WTC11 (cell line): ENCODE measurements around the gene SMARCD3. TPM values are rescaled to one million over a fixed set of nuclear protein-coding genes. Genes with fewer than 3 reads are reported as not detected.

ENCODE experiments used
- ATF1 ChIP-seq: sonication (generic); formaldehyde crosslinking; IDR thresholded peaks from 2 replicates; pipeline ENCODE4 v1.8.1; 2023; ENCODE audit warnings: mild to moderate bottlenecking, moderate library complexity, missing genetic modification reagents
- ESRRA ChIP-seq: sonication (generic); formaldehyde crosslinking; IDR thresholded peaks from 2 replicates; pipeline ENCODE4 v1.8.1; 2022; ENCODE audit warnings: mild to moderate bottlenecking, missing genetic modification reagents, borderline replicate concordance
- ETV6 ChIP-seq: sonication (generic); formaldehyde crosslinking; IDR thresholded peaks from 2 replicates; pipeline ENCODE4 v1.8.1; 2022; ENCODE audit warnings: mild to moderate bottlenecking, missing genetic modification reagents
- FOXK1 ChIP-seq: sonication (generic); formaldehyde crosslinking; IDR thresholded peaks from 2 replicates; pipeline ENCODE4 v1.8.0; 2022; ENCODE audit warnings: mild to moderate bottlenecking, moderate library complexity, missing genetic modification reagents
- GABPB1 ChIP-seq: sonication (generic); formaldehyde crosslinking; IDR thresholded peaks from 2 replicates; pipeline ENCODE4 v1.8.1; 2023; ENCODE audit warnings: mild to moderate bottlenecking, missing genetic modification reagents
- GRHL2 ChIP-seq: fragments of 250-450 bp; sonication (Bioruptor Pico); IDR thresholded peaks from 2 replicates; pipeline ENCODE4 v1.8.0; 2022; ENCODE audit warnings: mild to moderate bottlenecking, moderate library complexity; ENCODE audit not compliant: insufficient replicate concordance, severe bottlenecking
- HMGA2 ChIP-seq: fragments of 250-450 bp; sonication (Bioruptor Pico); IDR thresholded peaks from 2 replicates; pipeline ENCODE4 v1.4.0; 2021; ENCODE audit warnings: mild to moderate bottlenecking, moderate library complexity
- IRF2 ChIP-seq: sonication (generic); formaldehyde crosslinking; IDR thresholded peaks from 2 replicates; pipeline ENCODE4 v1.8.0; 2022; ENCODE audit warnings: low read depth, missing genetic modification reagents, borderline replicate concordance
- MXD4 ChIP-seq: fragments of 250-450 bp; sonication (Bioruptor Pico); IDR thresholded peaks from 2 replicates; pipeline ENCODE4 v1.8.0; 2021; ENCODE audit warnings: mild to moderate bottlenecking, moderate library complexity, borderline replicate concordance
- NFATC4 ChIP-seq: fragments of 250-450 bp; sonication (Bioruptor Pico); IDR thresholded peaks from 2 replicates; pipeline ENCODE4 v1.9.0; 2021; ENCODE audit warnings: mild to moderate bottlenecking
- RORB ChIP-seq: fragments of 250-450 bp; sonication (Bioruptor Pico); IDR thresholded peaks from 2 replicates; pipeline ENCODE4 v1.9.0; 2021; ENCODE audit warnings: mild to moderate bottlenecking
- SMAD3 ChIP-seq: sonication (generic); formaldehyde crosslinking; IDR thresholded peaks from 2 replicates; pipeline ENCODE4 v1.8.0; 2022; ENCODE audit warnings: missing genetic modification reagents, mild to moderate bottlenecking, borderline replicate concordance
- SP1 ChIP-seq: sonication (generic); formaldehyde crosslinking; conservative IDR thresholded peaks from 2 replicates; pipeline ENCODE4 v1.8.1; 2022; ENCODE audit warnings: missing genetic modification reagents
- ZNF219 ChIP-seq: sonication (generic); formaldehyde crosslinking; IDR thresholded peaks from 2 replicates; pipeline ENCODE4 v1.8.0; 2023; ENCODE audit warnings: missing genetic modification reagents, mild to moderate bottlenecking, borderline replicate concordance
- ZNF232 ChIP-seq: sonication (generic); formaldehyde crosslinking; IDR thresholded peaks from 2 replicates; pipeline ENCODE4 v1.8.0; 2022; ENCODE audit warnings: mild to moderate bottlenecking, missing genetic modification reagents
- ZNF416 ChIP-seq: fragments of 250-450 bp; sonication (Bioruptor Pico); IDR thresholded peaks from 2 replicates; pipeline ENCODE4 v1.9.0; 2021; ENCODE audit warnings: mild to moderate bottlenecking, inconsistent platforms
- ZNF423 ChIP-seq: fragments of 250-450 bp; sonication (Bioruptor Pico); IDR thresholded peaks from 2 replicates; pipeline ENCODE4 v2.1.2; 2022; ENCODE audit warnings: mild to moderate bottlenecking, moderate library complexity
- ZNF671 ChIP-seq: fragments of 250-450 bp; sonication (Bioruptor Pico); IDR thresholded peaks from 2 replicates; pipeline ENCODE4 v1.8.0; 2021; ENCODE audit warnings: mild to moderate bottlenecking
- total RNA-seq: library from RNA; stranded (reverse); gene quantifications from 3 replicates; pipeline ENCODE4 v1.2.3, GENCODE V29; 2021
- TF ChIP-seq, protein P1 (sequence below): sonication (generic); formaldehyde crosslinking; IDR thresholded peaks from 2 replicates; pipeline ENCODE4 v1.8.0; 2023; ENCODE audit warnings: missing genetic modification reagents, mild to moderate bottlenecking, borderline replicate concordance
- TF ChIP-seq, protein P2 (sequence below): sonication (generic); formaldehyde crosslinking; IDR thresholded peaks from 2 replicates; pipeline ENCODE4 v1.8.0; 2022; ENCODE audit warnings: mild to moderate bottlenecking, missing genetic modification reagents
- TF ChIP-seq, protein P3 (sequence below): fragments of 250-450 bp; sonication (Bioruptor Pico); IDR thresholded peaks from 2 replicates; pipeline ENCODE4 v1.9.0; 2021; ENCODE audit warnings: mild to moderate bottlenecking
- TF ChIP-seq, protein P4 (sequence below): sonication (generic); formaldehyde crosslinking; IDR thresholded peaks from 2 replicates; pipeline ENCODE4 v1.8.1; 2023; ENCODE audit warnings: mild to moderate bottlenecking, missing genetic modification reagents
- TF ChIP-seq, protein P5 (sequence below): sonication (generic); formaldehyde crosslinking; conservative IDR thresholded peaks from 2 replicates; pipeline ENCODE4 v1.8.1; 2022; ENCODE audit warnings: mild to moderate bottlenecking, missing genetic modification reagents
- TF ChIP-seq, protein P6 (sequence below): sonication (generic); formaldehyde crosslinking; IDR thresholded peaks from 2 replicates; pipeline ENCODE4 v1.8.1; 2023; ENCODE audit warnings: mild to moderate bottlenecking, missing genetic modification reagents, moderate library complexity
- TF ChIP-seq, protein P7 (sequence below): sonication (generic); formaldehyde crosslinking; conservative IDR thresholded peaks from 2 replicates; pipeline ENCODE4 v1.8.1; 2023; ENCODE audit warnings: mild to moderate bottlenecking, low read depth, missing genetic modification reagents, moderate library complexity

Gene SMARCD3
- total RNA-seq, 1 experiment from 2014 or later, result 5.9 TPM

DNA sequence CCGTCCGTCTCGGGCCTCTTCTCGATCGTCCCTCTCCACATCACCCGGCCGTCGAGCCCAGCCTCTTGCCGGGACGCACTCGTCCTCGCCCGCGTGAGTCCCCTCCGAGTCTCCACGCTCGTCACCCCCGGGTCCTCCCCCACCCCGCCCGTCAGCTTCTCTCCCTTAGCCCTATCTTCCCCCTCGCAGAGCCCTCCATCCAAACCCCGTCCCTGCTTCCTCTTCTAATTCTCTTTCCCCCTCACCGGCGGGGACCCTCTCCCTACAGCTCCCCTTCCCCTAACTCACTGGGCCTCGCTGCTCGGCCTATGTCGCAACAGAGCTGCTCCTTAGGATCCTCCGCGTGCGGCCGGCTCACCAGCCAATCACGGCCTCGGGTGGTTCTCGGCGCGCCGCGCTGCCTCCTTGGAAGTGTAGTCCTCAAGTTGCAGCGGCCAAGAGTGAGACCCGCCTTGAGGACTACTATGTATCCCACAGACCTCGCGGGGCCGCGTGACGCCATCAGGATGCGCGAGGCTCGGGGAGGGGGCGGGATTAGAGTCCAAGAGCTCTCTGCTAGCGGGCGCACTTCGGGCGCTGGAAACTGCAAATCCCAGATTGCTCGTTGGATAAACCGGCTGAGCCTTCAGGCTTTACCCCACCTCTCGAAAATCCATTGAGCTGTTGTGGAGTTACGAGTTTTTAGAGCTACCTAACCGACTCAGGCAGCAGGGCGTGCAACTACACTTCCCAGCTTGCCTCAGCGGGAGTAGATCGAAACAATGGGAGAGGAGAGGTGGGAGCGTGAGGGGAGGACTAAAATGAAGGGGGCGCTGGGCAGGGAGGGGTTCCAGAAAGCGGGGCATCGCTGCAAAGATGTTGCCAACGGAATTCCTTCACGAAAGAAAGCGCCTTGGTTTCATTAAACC is 21.4 kb downstream of the SMARCD3 start, which contains the start of gene ABCF2 (continued):
- TF ChIP-seq, protein P1, sequence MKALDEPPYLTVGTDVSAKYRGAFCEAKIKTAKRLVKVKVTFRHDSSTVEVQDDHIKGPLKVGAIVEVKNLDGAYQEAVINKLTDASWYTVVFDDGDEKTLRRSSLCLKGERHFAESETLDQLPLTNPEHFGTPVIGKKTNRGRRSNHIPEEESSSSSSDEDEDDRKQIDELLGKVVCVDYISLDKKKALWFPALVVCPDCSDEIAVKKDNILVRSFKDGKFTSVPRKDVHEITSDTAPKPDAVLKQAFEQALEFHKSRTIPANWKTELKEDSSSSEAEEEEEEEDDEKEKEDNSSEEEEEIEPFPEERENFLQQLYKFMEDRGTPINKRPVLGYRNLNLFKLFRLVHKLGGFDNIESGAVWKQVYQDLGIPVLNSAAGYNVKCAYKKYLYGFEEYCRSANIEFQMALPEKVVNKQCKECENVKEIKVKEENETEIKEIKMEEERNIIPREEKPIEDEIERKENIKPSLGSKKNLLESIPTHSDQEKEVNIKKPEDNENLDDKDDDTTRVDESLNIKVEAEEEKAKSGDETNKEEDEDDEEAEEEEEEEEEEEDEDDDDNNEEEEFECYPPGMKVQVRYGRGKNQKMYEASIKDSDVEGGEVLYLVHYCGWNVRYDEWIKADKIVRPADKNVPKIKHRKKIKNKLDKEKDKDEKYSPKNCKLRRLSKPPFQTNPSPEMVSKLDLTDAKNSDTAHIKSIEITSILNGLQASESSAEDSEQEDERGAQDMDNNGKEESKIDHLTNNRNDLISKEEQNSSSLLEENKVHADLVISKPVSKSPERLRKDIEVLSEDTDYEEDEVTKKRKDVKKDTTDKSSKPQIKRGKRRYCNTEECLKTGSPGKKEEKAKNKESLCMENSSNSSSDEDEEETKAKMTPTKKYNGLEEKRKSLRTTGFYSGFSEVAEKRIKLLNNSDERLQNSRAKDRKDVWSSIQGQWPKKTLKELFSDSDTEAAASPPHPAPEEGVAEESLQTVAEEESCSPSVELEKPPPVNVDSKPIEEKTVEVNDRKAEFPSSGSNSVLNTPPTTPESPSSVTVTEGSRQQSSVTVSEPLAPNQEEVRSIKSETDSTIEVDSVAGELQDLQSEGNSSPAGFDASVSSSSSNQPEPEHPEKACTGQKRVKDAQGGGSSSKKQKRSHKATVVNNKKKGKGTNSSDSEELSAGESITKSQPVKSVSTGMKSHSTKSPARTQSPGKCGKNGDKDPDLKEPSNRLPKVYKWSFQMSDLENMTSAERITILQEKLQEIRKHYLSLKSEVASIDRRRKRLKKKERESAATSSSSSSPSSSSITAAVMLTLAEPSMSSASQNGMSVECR (CRISPR knock-in tag), result no peak; the same call in 1 of the 2 replicates
- TF ChIP-seq RORB (no peak), NFATC4 (CRISPR knock-in tag) (no peak), IRF2 (CRISPR knock-in tag) (no peak), MXD4 (CRISPR knock-in tag) (no peak), SP1 (CRISPR knock-in tag) (peak; percentile 96), FOXK1 (CRISPR knock-in tag) (peak; percentile 81), ZNF416 (CRISPR knock-in tag) (no peak), HMGA2 (CRISPR knock-in tag) (no peak), SMAD3 (CRISPR knock-in tag) (0 out of 2 replicates have a peak, but pooled peaks have one; percentile 15), ESRRA (CRISPR knock-in tag) (no peak), ZNF423 (no peak), ETV6 (CRISPR knock-in tag) (no peak; the same call in 1 of the 2 replicates), GRHL2 (CRISPR knock-in tag) (no peak), ZNF219 (no peak), ATF1 (peak; percentile 72; the same call in 1 of the 2 replicates), ZNF232 (CRISPR knock-in tag) (peak; percentile 72; the same call in 1 of the 2 replicates), GABPB1 (CRISPR knock-in tag) (peak; percentile 79), ZNF671 (CRISPR knock-in tag) (no peak)
- TF ChIP-seq, protein P2, sequence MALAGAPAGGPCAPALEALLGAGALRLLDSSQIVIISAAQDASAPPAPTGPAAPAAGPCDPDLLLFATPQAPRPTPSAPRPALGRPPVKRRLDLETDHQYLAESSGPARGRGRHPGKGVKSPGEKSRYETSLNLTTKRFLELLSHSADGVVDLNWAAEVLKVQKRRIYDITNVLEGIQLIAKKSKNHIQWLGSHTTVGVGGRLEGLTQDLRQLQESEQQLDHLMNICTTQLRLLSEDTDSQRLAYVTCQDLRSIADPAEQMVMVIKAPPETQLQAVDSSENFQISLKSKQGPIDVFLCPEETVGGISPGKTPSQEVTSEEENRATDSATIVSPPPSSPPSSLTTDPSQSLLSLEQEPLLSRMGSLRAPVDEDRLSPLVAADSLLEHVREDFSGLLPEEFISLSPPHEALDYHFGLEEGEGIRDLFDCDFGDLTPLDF, result no peak
- TF ChIP-seq, protein P3, sequence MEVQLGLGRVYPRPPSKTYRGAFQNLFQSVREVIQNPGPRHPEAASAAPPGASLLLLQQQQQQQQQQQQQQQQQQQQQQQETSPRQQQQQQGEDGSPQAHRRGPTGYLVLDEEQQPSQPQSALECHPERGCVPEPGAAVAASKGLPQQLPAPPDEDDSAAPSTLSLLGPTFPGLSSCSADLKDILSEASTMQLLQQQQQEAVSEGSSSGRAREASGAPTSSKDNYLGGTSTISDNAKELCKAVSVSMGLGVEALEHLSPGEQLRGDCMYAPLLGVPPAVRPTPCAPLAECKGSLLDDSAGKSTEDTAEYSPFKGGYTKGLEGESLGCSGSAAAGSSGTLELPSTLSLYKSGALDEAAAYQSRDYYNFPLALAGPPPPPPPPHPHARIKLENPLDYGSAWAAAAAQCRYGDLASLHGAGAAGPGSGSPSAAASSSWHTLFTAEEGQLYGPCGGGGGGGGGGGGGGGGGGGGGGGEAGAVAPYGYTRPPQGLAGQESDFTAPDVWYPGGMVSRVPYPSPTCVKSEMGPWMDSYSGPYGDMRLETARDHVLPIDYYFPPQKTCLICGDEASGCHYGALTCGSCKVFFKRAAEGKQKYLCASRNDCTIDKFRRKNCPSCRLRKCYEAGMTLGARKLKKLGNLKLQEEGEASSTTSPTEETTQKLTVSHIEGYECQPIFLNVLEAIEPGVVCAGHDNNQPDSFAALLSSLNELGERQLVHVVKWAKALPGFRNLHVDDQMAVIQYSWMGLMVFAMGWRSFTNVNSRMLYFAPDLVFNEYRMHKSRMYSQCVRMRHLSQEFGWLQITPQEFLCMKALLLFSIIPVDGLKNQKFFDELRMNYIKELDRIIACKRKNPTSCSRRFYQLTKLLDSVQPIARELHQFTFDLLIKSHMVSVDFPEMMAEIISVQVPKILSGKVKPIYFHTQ (CRISPR knock-in tag), result no peak
- TF ChIP-seq, protein P4, sequence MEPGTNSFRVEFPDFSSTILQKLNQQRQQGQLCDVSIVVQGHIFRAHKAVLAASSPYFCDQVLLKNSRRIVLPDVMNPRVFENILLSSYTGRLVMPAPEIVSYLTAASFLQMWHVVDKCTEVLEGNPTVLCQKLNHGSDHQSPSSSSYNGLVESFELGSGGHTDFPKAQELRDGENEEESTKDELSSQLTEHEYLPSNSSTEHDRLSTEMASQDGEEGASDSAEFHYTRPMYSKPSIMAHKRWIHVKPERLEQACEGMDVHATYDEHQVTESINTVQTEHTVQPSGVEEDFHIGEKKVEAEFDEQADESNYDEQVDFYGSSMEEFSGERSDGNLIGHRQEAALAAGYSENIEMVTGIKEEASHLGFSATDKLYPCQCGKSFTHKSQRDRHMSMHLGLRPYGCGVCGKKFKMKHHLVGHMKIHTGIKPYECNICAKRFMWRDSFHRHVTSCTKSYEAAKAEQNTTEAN (CRISPR knock-in tag), result 0 out of 2 replicates have a peak, but pooled peaks have one; percentile 38
- TF ChIP-seq, protein P5, sequence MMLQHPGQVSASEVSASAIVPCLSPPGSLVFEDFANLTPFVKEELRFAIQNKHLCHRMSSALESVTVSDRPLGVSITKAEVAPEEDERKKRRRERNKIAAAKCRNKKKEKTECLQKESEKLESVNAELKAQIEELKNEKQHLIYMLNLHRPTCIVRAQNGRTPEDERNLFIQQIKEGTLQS, result no peak
- TF ChIP-seq, protein P6, sequence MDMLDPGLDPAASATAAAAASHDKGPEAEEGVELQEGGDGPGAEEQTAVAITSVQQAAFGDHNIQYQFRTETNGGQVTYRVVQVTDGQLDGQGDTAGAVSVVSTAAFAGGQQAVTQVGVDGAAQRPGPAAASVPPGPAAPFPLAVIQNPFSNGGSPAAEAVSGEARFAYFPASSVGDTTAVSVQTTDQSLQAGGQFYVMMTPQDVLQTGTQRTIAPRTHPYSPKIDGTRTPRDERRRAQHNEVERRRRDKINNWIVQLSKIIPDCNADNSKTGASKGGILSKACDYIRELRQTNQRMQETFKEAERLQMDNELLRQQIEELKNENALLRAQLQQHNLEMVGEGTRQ (CRISPR knock-in tag), result no peak
- TF ChIP-seq, protein P7, sequence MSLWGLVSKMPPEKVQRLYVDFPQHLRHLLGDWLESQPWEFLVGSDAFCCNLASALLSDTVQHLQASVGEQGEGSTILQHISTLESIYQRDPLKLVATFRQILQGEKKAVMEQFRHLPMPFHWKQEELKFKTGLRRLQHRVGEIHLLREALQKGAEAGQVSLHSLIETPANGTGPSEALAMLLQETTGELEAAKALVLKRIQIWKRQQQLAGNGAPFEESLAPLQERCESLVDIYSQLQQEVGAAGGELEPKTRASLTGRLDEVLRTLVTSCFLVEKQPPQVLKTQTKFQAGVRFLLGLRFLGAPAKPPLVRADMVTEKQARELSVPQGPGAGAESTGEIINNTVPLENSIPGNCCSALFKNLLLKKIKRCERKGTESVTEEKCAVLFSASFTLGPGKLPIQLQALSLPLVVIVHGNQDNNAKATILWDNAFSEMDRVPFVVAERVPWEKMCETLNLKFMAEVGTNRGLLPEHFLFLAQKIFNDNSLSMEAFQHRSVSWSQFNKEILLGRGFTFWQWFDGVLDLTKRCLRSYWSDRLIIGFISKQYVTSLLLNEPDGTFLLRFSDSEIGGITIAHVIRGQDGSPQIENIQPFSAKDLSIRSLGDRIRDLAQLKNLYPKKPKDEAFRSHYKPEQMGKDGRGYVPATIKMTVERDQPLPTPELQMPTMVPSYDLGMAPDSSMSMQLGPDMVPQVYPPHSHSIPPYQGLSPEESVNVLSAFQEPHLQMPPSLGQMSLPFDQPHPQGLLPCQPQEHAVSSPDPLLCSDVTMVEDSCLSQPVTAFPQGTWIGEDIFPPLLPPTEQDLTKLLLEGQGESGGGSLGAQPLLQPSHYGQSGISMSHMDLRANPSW (CRISPR knock-in tag), result no peak
